ENCODE results near the gene SMG6.
"Not testable (repeated sequence)": the region's sequence is repeated elsewhere in the genome, so short reads cannot be mapped to it uniquely, and the experiment has no call there.

SMG6 gene

GRCh38 chr17:2336215-2336851 is 32.7 kb upstream of the SMG6 start, which contains the start of gene TSR1:
Gene TSR1, minus strand, starts transcription at chr17:2336457. Its CDS starts 30 bp downstream, at chr17:2336427.
- peak within 1 kb of the TSS; percentile 79 for H3K27ac ChIP-seq (ENCODE audit: insufficient read depth, low read depth, low read length, poor library complexity, severe bottlenecking)
- peak within 1 kb of the TSS; percentile 99 for H3K4me3 ChIP-seq (ENCODE audit: insufficient read depth, low read depth, low read length)
- WGBS, 2 experiments: 1% methylated on average over 48 of the region's 48 CpGs
- H3K9me3 ChIP-seq (ENCODE audit: control insufficient read depth, low read length): no peaks in the 10 kb centered on the region
- H3K36me3 ChIP-seq (ENCODE audit: control insufficient read depth, insufficient read depth, low read length): peaks cover 34% of the 10 kb centered on the region
- no peaks in the 10 kb centered on the region for H3K27me3 ChIP-seq (ENCODE audit: control insufficient read depth, insufficient read depth, low read length, poor library complexity, severe bottlenecking)
- H3K4me1 ChIP-seq (ENCODE audit: control insufficient read depth, insufficient read depth, low read length): peaks cover 7% of the 10 kb centered on the region

- WGBS, 2 experiments: 3 to 4% methylated on average over 17 of the region's 17 CpGs
Measured at GRCh38 chr17:2335726-2336214, 32.2 kb upstream of the SMG6 start.

GRCh38 chr17:2331303-2331702 is 27.7 kb upstream of the SMG6 start:
- H3K9me3 ChIP-seq (ENCODE audit: control insufficient read depth, low read length): no peaks in the 10 kb centered on the region
- no peaks in the 10 kb centered on the region for H3K27me3 ChIP-seq (ENCODE audit: control insufficient read depth, insufficient read depth, low read length, poor library complexity, severe bottlenecking)
- 79 to 84% methylated on average over 3 of the region's 3 CpGs for WGBS, 2 experiments
- H3K4me1 ChIP-seq (ENCODE audit: control insufficient read depth, insufficient read depth, low read length): peaks cover 7% of the 10 kb centered on the region
- peaks cover 63% of the 10 kb centered on the region for H3K36me3 ChIP-seq (ENCODE audit: control insufficient read depth, insufficient read depth, low read length)
- H3K27ac ChIP-seq (ENCODE audit: insufficient read depth, low read depth, low read length, poor library complexity, severe bottlenecking): no peak overlapping the region
- no peak overlapping the region for H3K4me3 ChIP-seq (ENCODE audit: insufficient read depth, low read depth, low read length)

More at GRCh38 chr17:2335726-2336214, 32.2 kb upstream of the SMG6 start:
- no peak overlapping the region for H3K27ac ChIP-seq (ENCODE audit: insufficient read depth, low read depth, low read length, poor library complexity, severe bottlenecking)
- H3K27me3 ChIP-seq (ENCODE audit: control insufficient read depth, insufficient read depth, low read length, poor library complexity, severe bottlenecking): no peaks in the 10 kb centered on the region
- peak overlapping the region; percentile 99 for H3K4me3 ChIP-seq (ENCODE audit: insufficient read depth, low read depth, low read length)
- no peaks in the 10 kb centered on the region for H3K9me3 ChIP-seq (ENCODE audit: control insufficient read depth, low read length)
- H3K36me3 ChIP-seq (ENCODE audit: control insufficient read depth, insufficient read depth, low read length): peaks cover 40% of the 10 kb centered on the region
- H3K4me1 ChIP-seq (ENCODE audit: control insufficient read depth, insufficient read depth, low read length): peaks cover 7% of the 10 kb centered on the region

- no peaks in the 10 kb centered on the region for H3K27me3 ChIP-seq (ENCODE audit: control insufficient read depth, insufficient read depth, low read length, poor library complexity, severe bottlenecking)
- no peaks in the 10 kb centered on the region for H3K4me1 ChIP-seq (ENCODE audit: control insufficient read depth, insufficient read depth, low read length)
- H3K27ac ChIP-seq (ENCODE audit: insufficient read depth, low read depth, low read length, poor library complexity, severe bottlenecking): no peak overlapping the region
- H3K4me3 ChIP-seq (ENCODE audit: insufficient read depth, low read depth, low read length): no peak overlapping the region
- no peaks in the 10 kb centered on the region for H3K9me3 ChIP-seq (ENCODE audit: control insufficient read depth, low read length)
- H3K36me3 ChIP-seq (ENCODE audit: control insufficient read depth, insufficient read depth, low read length): peaks cover 40% of the 10 kb centered on the region
- WGBS, 2 experiments: 90 to 93% methylated on average over 2 of the region's 2 CpGs
Measured at GRCh38 chr17:2323629-2324314, 20.2 kb upstream of the SMG6 start.

- H3K9me3 ChIP-seq (ENCODE audit: control insufficient read depth, low read length): no peaks in the 10 kb centered on the region
- peaks cover 38% of the 10 kb centered on the region for H3K36me3 ChIP-seq (ENCODE audit: control insufficient read depth, insufficient read depth, low read length)
- no peak overlapping the region for H3K27ac ChIP-seq (ENCODE audit: insufficient read depth, low read depth, low read length, poor library complexity, severe bottlenecking)
- H3K4me1 ChIP-seq (ENCODE audit: control insufficient read depth, insufficient read depth, low read length): no peaks in the 10 kb centered on the region
- no peaks in the 10 kb centered on the region for H3K27me3 ChIP-seq (ENCODE audit: control insufficient read depth, insufficient read depth, low read length, poor library complexity, severe bottlenecking)
- no peak overlapping the region for H3K4me3 ChIP-seq (ENCODE audit: insufficient read depth, low read depth, low read length)
- 88 to 89% methylated on average over 1 of the region's 1 CpG for WGBS, 2 experiments
Measured at GRCh38 chr17:2321399-2321798, 17.8 kb upstream of the SMG6 start.

- no peak overlapping the region for H3K27ac ChIP-seq (ENCODE audit: insufficient read depth, low read depth, low read length, poor library complexity, severe bottlenecking)
- peaks cover 15% of the 10 kb centered on the region for H3K36me3 ChIP-seq (ENCODE audit: control insufficient read depth, insufficient read depth, low read length)
- H3K9me3 ChIP-seq (ENCODE audit: control insufficient read depth, low read length): no peaks in the 10 kb centered on the region
- H3K4me1 ChIP-seq (ENCODE audit: control insufficient read depth, insufficient read depth, low read length): no peaks in the 10 kb centered on the region
- no peak overlapping the region for H3K4me3 ChIP-seq (ENCODE audit: insufficient read depth, low read depth, low read length)
- H3K27me3 ChIP-seq (ENCODE audit: control insufficient read depth, insufficient read depth, low read length, poor library complexity, severe bottlenecking): no peaks in the 10 kb centered on the region
Measured at GRCh38 chr17:2319051-2319450, 15.5 kb upstream of the SMG6 start.

- Histone ChIP-seq H3K4me1 (ENCODE audit: control insufficient read depth, insufficient read depth, low read length) (no peaks in the 10 kb centered on the region), H3K9me3 (ENCODE audit: control insufficient read depth, low read length) (no peaks in the 10 kb centered on the region), H3K27ac (ENCODE audit: insufficient read depth, low read depth, low read length, poor library complexity, severe bottlenecking) (no peak overlapping the region), H3K27me3 (ENCODE audit: control insufficient read depth, insufficient read depth, low read length, poor library complexity, severe bottlenecking) (no peaks in the 10 kb centered on the region), H3K36me3 (ENCODE audit: control insufficient read depth, insufficient read depth, low read length) (peaks cover 2% of the 10 kb centered on the region), H3K4me3 (ENCODE audit: insufficient read depth, low read depth, low read length) (no peak overlapping the region)
- WGBS, 2 experiments: 93 to 95% methylated on average over 3 of the region's 3 CpGs
Measured at GRCh38 chr17:2317796-2318195, 14.2 kb upstream of the SMG6 start.

GRCh38 chr17:2316916-2317205 is 13.3 kb upstream of the SMG6 start:
- H3K4me1 ChIP-seq (ENCODE audit: control insufficient read depth, insufficient read depth, low read length); H3K27me3 ChIP-seq (ENCODE audit: control insufficient read depth, insufficient read depth, low read length, poor library complexity, severe bottlenecking); H3K9me3 ChIP-seq (ENCODE audit: control insufficient read depth, low read length); H3K4me3 ChIP-seq (ENCODE audit: insufficient read depth, low read depth, low read length); H3K36me3 ChIP-seq (ENCODE audit: control insufficient read depth, insufficient read depth, low read length); H3K27ac ChIP-seq (ENCODE audit: insufficient read depth, low read depth, low read length, poor library complexity, severe bottlenecking): not testable (repeated sequence)
- WGBS, 2 experiments: 91 to 93% methylated on average over 7 of the region's 7 CpGs

- Histone ChIP-seq H3K4me1 (ENCODE audit: control insufficient read depth, insufficient read depth, low read length) (no peaks in the 10 kb centered on the region), H3K9me3 (ENCODE audit: control insufficient read depth, low read length) (no peaks in the 10 kb centered on the region), H3K4me3 (ENCODE audit: insufficient read depth, low read depth, low read length) (no peak overlapping the region), H3K27ac (ENCODE audit: insufficient read depth, low read depth, low read length, poor library complexity, severe bottlenecking) (no peak overlapping the region), H3K36me3 (ENCODE audit: control insufficient read depth, insufficient read depth, low read length) (no peaks in the 10 kb centered on the region), H3K27me3 (ENCODE audit: control insufficient read depth, insufficient read depth, low read length, poor library complexity, severe bottlenecking) (no peaks in the 10 kb centered on the region)
- 95 to 97% methylated on average over 5 of the region's 5 CpGs for WGBS, 2 experiments
Measured at GRCh38 chr17:2312736-2313135, 9.2 kb upstream of the SMG6 start.

GRCh38 chr17:2309338-2310154 is 6.0 kb upstream of the SMG6 start:
- WGBS, 2 experiments: 89 to 94% methylated on average over 6 of the region's 6 CpGs
- Histone ChIP-seq H3K9me3 (ENCODE audit: control insufficient read depth, low read length) (no peaks in the 10 kb centered on the region), H3K4me1 (ENCODE audit: control insufficient read depth, insufficient read depth, low read length) (no peaks in the 10 kb centered on the region), H3K4me3 (ENCODE audit: insufficient read depth, low read depth, low read length) (no peak overlapping the region), H3K27me3 (ENCODE audit: control insufficient read depth, insufficient read depth, low read length, poor library complexity, severe bottlenecking) (no peaks in the 10 kb centered on the region), H3K27ac (ENCODE audit: insufficient read depth, low read depth, low read length, poor library complexity, severe bottlenecking) (no peak overlapping the region), H3K36me3 (ENCODE audit: control insufficient read depth, insufficient read depth, low read length) (no peaks in the 10 kb centered on the region)

Measured in ectodermal cell (in vitro differentiated cells).